Ascending aorta (tissue), 2 donors: Measurements from ENCODE around the gene KLHDC7A. TPM values are rescaled to one million over a fixed set of nuclear protein-coding genes. Genes with fewer than 3 reads are reported as not detected.

Experiments used
- DNase-seq, 2 donors: peaks; one replicate each; pipeline ENCODE4 v3.0.0-alpha.2; 2019; ENCODE audit warnings: low spot score in 2 of 2
- H3K27ac ChIP-seq, 2 donors: fragments of 200-600 bp; sonication (generic); one replicate each; pipeline ENCODE4 v1.5.1; 2016 to 2017; ENCODE audit warnings: mild to moderate bottlenecking in 1 of 2
- H3K27me3 ChIP-seq: fragments of 200-600 bp; sonication (generic); one replicate; pipeline ENCODE4 v1.5.1; 2017
- H3K36me3 ChIP-seq, 2 donors: fragments of 200-600 bp; sonication (generic); one replicate each; pipeline ENCODE4 v1.5.1; 2016
- H3K4me1 ChIP-seq, 2 donors: fragments of 200-600 bp; sonication (generic); one replicate each; pipeline ENCODE4 v1.5.1; 2016 to 2017; ENCODE audit warnings: mild to moderate bottlenecking in 1 of 2
- H3K4me3 ChIP-seq, 2 donors: fragments of 200-600 bp; sonication (generic); one replicate each; pipeline ENCODE4 v1.5.1; 2016 to 2017; ENCODE audit warnings: mild to moderate bottlenecking in 1 of 2
- H3K9me3 ChIP-seq, 2 donors: fragments of 200-600 bp; sonication (generic); one replicate each; pipeline ENCODE4 v1.5.1; 2016
- intact Hi-C: fragments of 100-400 bp; cut with DNase I; formaldehyde crosslinking; loops from one replicate; pipeline ENCODE4 v1.15.1; 2023
- total RNA-seq: library from RNA; depleted of rRNA; stranded (reverse); fragments of >200 nt; gene quantifications from one replicate; pipeline ENCODE4 v1.1.0, GENCODE V29; 2016
- TF ChIP-seq, protein P1 (sequence below), 3 experiments: fragments of 200-600 bp in 2 of 3; fragments of 450-650 bp in 1 of 3; sonication (generic) in 2 of 3; IDR thresholded peaks; one replicate each; pipeline ENCODE4 v1.5.1; 2016 to 2019; ENCODE audit warnings: antibody characterized with exemption in 3 of 3, mild to moderate bottlenecking in 1 of 3, moderate library complexity in 1 of 3

Gene KLHDC7A
- total RNA-seq, 1 donor from 2014 or later: not detected

DNA sequence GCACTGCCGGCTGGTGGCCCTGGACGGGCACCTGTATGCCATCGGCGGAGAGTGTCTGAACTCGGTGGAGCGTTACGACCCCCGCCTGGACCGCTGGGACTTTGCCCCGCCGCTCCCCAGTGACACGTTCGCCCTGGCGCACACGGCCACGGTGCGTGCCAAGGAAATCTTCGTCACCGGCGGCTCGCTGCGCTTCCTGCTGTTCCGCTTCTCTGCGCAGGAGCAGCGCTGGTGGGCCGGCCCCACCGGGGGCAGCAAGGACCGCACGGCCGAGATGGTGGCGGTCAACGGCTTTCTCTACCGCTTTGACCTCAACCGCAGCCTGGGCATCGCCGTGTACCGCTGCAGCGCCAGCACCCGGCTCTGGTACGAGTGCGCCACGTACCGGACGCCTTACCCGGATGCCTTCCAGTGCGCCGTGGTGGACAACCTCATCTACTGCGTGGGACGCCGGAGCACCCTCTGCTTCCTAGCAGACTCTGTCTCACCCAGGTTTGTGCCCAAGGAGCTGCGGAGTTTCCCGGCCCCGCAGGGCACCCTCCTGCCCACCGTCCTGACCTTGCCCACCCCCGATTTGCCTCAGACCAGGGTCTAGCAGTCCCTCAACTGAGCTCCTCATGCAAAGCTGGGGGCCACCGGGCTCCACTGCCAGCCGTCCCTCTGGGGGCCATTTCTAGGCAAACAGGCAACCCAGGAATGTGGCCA lies 2.1 kb downstream of the KLHDC7A start:
- H3K36me3 ChIP-seq: no peaks in the 10 kb centered on the region
- no peak for DNase-seq
- no peak overlapping the region for H3K4me3 ChIP-seq
- TF ChIP-seq, protein P1, sequence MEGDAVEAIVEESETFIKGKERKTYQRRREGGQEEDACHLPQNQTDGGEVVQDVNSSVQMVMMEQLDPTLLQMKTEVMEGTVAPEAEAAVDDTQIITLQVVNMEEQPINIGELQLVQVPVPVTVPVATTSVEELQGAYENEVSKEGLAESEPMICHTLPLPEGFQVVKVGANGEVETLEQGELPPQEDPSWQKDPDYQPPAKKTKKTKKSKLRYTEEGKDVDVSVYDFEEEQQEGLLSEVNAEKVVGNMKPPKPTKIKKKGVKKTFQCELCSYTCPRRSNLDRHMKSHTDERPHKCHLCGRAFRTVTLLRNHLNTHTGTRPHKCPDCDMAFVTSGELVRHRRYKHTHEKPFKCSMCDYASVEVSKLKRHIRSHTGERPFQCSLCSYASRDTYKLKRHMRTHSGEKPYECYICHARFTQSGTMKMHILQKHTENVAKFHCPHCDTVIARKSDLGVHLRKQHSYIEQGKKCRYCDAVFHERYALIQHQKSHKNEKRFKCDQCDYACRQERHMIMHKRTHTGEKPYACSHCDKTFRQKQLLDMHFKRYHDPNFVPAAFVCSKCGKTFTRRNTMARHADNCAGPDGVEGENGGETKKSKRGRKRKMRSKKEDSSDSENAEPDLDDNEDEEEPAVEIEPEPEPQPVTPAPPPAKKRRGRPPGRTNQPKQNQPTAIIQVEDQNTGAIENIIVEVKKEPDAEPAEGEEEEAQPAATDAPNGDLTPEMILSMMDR (IDR thresholded peaks at IDR 0.05): no peak
- no peaks in the 10 kb centered on the region for H3K27me3 ChIP-seq
- no peaks in the 10 kb centered on the region for H3K4me1 ChIP-seq
- intact Hi-C loops: no loop called here
- no peaks in the 10 kb centered on the region for H3K9me3 ChIP-seq
- H3K27ac ChIP-seq: no peak overlapping the region

DNA sequence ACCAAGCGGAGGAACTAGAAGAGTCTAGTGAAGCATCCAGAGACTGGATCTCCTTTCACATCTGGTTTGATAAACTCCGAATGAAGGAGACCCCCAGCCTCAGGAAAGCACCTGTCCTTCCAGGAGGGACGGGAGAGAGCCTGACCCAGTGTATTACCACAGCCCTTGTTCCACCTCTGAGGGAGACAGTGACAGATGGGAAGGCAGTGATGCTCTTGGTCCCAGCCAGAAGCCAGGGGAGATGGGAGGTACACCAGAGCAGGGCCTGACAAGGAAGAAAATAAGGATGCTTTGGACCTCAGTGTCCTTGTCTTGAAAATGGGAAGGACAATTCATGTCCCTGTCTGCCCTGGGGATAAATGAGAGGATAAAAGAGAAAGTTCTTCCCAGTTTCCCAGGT lies 3.5 kb downstream of the KLHDC7A start:
- TF ChIP-seq, protein P1 (IDR thresholded peaks at IDR 0.05): no peak
- no peak overlapping the region for H3K27ac ChIP-seq
- no peaks in the 10 kb centered on the region for H3K27me3 ChIP-seq
- intact Hi-C loops: no loop called here
- H3K36me3 ChIP-seq: no peaks in the 10 kb centered on the region
- no peaks in the 10 kb centered on the region for H3K4me1 ChIP-seq
- no peak for DNase-seq
- H3K4me3 ChIP-seq: no peak overlapping the region
- H3K9me3 ChIP-seq: no peaks in the 10 kb centered on the region

DNA sequence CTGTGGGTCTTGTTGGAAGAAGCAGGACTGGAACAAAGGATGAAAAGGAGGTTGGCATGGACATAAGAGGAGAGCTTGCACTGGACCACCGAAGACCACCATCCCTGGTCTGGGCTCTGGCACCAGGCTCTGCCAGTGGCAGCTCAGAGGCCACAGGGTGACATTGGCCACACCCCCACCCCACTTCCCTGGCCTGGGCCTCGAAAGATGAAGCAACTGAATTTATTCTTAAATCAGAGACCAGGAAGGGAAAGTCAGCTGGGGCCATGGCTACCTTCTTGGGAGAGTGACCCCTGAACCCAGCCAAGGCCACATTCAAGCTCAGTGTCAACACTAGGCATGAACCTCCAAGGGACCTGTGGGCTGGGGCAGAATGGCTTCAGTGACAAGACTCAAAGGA lies 4.0 kb downstream of the KLHDC7A start:
- Histone ChIP-seq H3K4me3 (no peak overlapping the region), H3K27ac (no peak overlapping the region), H3K27me3 (no peaks in the 10 kb centered on the region), H3K9me3 (no peaks in the 10 kb centered on the region), H3K36me3 (no peaks in the 10 kb centered on the region), H3K4me1 (no peaks in the 10 kb centered on the region)
- TF ChIP-seq, protein P1 (IDR thresholded peaks at IDR 0.05): no peak
- intact Hi-C loops: no loop called here
- no peak for DNase-seq

DNA sequence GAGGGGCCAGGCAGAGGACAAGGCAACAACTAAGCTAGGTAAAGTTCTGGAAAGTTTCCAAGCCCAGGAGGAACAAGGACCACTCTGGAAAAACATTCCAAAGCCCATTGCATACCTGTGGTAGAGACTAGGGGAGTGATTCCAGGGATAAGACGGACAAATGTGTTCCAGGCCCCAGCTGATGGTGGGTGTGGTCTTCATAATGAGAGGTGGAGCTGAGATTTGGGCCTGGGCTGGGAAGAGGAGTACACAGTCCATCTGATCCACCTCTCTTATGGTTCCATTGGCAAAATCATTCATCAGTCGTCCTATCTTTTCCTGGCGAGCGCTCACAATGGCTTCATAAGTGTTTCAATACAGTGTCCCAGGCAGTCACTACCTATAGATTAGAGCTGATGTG lies 4.5 kb downstream of the KLHDC7A start:
- H3K4me1 ChIP-seq: no peaks in the 10 kb centered on the region
- intact Hi-C loops: no loop called here
- H3K27me3 ChIP-seq: no peaks in the 10 kb centered on the region
- no peak overlapping the region for H3K27ac ChIP-seq
- no peaks in the 10 kb centered on the region for H3K9me3 ChIP-seq
- DNase-seq: no peak
- H3K4me3 ChIP-seq: no peak overlapping the region
- TF ChIP-seq, protein P1 (IDR thresholded peaks at IDR 0.05): no peak
- no peaks in the 10 kb centered on the region for H3K36me3 ChIP-seq

DNA sequence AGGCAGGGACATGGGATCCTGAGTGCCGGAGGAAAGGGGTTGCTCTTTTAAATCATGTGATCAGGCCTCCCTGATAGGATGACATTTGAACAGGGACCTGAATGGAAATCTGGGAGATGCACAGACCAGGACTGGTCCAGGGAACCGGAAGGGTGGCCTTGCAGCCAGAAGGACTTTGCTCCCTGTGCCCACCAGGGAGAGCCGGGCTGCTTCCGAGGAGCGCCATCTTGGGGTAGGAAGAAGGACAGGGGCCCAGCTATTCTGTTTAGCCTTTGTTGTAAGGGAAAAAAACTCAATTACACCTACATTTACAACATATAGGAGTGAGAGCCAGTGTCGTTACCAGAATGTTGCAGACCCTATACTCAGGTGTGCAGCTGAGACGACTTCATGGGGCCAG lies 5.5 kb downstream of the KLHDC7A start:
- DNase-seq: no peak
- H3K36me3 ChIP-seq: no peaks in the 10 kb centered on the region
- H3K9me3 ChIP-seq: no peaks in the 10 kb centered on the region
- no peak overlapping the region for H3K4me3 ChIP-seq
- H3K27me3 ChIP-seq: no peaks in the 10 kb centered on the region
- H3K4me1 ChIP-seq: no peaks in the 10 kb centered on the region
- no peak overlapping the region for H3K27ac ChIP-seq
- intact Hi-C loops: no loop called here
- TF ChIP-seq, protein P1 (IDR thresholded peaks at IDR 0.05): no peak
